ENCODE results near the gene MAPK13.
"Not testable (repeated sequence)": the region's sequence is repeated elsewhere in the genome, so short reads cannot be mapped to it uniquely, and the experiment has no call there.

Gene MAPK13

GRCh38 chr6:36128793-36129192 is 1.5 kb upstream of the MAPK13 start:
- no peak for DNase-seq

DNA sequence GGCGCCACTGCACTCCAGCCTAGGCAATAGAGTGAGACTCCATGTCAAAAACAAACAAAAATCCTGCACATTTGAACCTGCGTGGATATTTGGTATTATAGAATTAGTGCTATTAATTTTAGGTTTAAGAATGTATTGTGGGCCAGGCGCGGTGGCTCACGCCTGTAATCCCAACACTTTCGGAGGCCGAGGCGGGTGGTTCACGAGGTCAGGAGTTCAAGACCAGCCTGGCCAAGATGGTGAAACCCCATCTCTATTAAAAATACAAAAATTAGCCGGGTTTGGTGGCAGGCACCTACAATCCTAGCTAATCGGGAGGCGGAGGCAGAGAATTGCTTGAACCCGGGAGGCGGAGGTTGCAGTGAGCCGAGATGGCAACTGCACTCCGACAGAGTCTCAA is 979 bp upstream of the MAPK13 start:
- DNase-seq, result not testable (repeated sequence)

DNA sequence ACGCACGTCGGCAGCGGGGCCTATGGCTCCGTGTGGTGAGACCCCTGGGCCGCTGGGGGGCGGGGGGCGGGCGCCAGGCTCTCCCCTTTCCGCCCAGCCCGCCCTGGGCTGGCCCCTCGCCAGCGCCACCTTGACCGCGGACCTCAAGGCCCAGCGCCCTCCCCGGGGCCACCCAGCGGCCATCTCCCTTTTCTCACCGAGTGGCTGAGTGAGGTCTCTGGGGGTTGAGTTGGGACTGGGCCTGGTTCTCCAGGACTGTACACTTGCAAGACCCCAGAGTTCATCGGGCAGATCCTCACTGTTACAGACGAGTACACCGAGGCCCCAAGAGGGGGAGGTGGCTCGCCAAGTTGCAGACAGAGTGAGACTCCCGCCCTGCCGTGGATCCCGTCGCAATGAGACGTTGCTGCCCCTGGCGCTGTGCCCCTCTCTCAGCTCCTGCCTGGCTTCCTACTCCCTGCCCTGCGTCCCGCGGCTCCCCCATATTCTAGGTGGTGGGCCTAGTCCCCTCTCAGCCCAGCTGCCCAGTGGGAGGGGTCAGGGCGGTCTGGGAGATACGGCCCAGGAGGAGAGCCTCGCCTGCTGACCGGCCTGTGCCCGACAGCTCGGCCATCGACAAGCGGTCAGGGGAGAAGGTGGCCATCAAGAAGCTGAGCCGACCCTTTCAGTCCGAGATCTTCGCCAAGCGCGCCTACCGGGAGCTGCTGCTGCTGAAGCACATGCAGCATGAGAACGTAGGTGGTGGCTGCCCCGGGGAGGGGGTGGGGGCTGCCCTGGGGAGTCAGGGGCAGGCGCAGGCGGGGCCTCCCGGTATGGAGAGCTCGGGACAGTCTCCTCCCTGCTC is 576 bp downstream of the MAPK13 start:
- no peak for DNase-seq

GRCh38 chr6:36131511-36132245 is 1.4 kb downstream of the MAPK13 start:
- DNase-seq, result peak; percentile 39

DNA sequence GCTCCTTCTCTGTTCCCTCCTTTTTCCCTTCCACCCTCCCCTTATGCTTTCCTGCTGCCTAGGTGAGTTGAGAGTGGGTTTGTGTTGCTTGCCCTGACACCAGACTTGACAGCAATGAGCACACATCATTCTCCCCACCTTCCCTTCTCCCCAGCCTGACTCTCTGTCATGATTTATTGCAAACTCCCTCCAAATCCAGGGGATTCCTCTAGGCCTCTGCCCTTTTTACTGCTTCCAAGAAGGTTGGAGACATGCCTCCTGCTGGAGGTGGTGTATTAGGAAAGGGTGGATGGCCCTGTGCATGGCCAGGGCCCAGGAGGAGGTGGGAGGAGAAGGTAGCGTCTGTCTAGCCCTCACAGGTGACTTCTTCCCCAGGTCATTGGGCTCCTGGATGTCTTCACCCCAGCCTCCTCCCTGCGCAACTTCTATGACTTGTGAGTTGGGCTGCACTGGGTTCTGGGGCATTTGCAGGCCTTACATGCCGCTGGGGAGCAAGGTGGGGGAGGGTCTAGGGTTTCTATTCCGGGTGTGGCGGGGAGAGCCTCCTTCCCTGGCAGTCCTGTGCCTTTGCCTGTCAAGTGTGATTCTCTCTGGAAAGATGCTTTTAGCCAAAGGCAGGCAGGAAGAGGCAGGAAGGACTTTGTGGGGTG is 2.1 kb downstream of the MAPK13 start:
- DNase-seq, result no peak

DNA sequence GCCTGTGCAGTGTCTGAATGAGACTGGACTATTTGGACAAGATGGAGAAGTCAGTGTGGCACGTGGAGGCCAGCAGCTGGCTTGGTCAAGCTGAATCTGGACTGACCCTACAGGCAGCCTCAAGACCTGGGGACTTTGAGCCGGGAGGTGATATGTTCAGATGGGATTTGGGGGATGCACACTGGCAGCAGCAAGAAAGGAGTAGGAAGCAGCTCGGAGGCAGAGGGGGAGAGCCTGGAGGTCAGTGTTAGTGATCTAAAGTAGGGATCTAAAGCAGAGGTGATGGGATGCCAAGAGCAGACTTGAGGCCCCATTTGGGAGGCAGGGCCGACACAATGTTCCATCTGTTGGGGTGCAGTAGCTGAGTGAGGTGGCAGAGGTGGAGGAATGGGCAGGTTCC is 2.8 kb downstream of the MAPK13 start:
- no peak for DNase-seq

DNA sequence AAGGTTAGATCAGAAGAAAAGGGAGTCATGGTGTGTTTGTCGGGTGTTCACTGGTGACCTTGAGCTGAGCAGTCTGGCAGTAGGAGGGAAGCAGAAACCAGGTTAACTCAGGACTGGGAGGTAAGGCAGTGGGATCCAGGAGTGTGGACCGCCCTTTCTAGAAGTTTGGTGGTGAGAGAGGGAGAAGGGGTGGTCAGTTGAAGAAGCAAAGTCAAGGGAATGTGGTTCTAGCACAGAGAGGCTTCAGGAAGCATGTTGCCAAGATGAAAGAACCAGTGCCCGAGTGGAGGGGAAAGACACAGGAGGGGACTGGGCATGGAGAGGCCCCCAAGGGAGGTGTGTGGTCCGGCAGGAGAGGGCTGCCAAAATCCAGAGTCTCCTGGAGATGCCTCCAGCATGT is 3.6 kb downstream of the MAPK13 start:
- DNase-seq, result no peak

GRCh38 chr6:36135053-36135731 is 4.9 kb downstream of the MAPK13 start:
- no peak for DNase-seq

GRCh38 chr6:36136034-36136433 is 5.7 kb downstream of the MAPK13 start:
- no peak for DNase-seq

DNA sequence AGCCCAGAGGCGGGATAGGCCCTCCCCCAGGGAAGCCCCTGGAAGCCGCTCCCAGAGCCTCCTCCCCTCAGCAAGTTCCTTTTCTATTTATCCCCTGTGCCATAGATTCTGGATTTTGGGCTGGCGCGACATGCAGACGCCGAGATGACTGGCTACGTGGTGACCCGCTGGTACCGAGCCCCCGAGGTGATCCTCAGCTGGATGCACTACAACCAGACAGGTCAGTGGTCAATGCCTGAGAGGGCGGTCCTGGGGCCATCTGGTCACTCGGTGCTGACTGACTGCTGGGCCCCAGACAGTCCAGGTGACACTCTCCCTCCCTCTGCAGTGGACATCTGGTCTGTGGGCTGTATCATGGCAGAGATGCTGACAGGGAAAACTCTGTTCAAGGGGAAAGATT is 6.2 kb downstream of the MAPK13 start:
- no peak for DNase-seq

GRCh38 chr6:36138667-36139066 is 8.4 kb downstream of the MAPK13 start:
- no peak for DNase-seq

- DNase-seq, result no peak
Observed at GRCh38 chr6:36139431-36139830, 9.1 kb downstream of the MAPK13 start.

DNA sequence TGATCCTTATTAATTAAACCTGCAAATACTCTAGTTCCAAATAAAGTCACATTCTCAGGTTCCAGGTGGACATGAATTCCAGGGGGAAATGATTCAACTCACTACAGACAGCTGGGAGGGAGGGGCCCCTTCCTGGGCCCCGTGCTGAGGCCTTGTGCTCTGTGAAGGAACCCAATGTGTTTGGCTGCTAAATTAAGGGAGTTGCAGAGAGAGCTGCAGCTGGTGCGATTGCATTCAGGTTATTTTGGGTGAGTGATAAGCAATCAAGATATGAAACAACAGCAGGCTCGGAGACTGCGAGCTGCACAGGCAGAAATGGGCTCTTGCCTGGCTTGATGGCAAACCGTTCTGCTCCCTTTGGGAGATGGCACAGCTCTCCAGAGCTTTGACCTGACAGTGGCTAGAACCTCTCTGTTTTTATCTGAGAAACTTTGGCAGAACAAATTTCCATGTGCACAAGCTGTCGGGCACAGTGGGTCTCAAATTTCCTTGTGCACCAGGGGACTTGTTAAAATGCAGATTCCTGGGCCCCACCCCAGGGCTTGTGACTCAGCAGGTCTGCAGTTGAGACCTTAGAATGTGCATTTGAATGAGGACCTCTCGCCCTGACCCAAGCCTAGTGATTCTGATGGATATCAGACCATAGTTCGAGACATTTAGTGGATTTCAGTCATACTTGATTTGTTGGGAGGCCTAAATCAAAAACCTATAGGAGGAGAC is 9.8 kb downstream of the MAPK13 start:
- DNase-seq, result no peak

- no peak for DNase-seq
Observed at GRCh38 chr6:36141091-36141490, 10.8 kb downstream of the MAPK13 start.

- no peak for DNase-seq
Observed at GRCh38 chr6:36141961-36142360, 11.6 kb downstream of the MAPK13 start.

GRCh38 chr6:36142971-36143838 is 12.9 kb downstream of the MAPK13 start:
- no peak for DNase-seq

DNA sequence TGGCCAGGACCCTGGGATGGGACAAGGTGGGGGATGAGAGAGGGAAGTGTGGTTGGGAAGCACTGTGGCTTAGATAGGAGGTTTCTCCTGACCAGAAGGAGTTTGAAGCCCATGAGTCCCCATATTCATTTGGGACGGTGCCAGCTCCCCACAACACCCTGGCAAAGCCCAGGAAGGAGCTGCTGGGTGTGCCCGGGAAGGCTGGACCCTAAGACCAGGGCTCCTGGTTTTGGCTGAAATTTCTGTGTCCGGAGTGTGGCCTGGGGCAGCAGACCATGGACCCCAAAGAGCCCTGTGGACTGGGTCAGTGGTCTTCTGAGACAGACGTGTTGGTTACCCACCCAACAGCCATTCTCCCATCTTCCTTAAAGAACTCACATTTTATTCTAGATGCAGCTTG is 15.2 kb downstream of the MAPK13 start:
- DNase-seq, result no peak

GRCh38 chr6:36147294-36147693 is 17.0 kb downstream of the MAPK13 start:
- no peak for DNase-seq

DNA sequence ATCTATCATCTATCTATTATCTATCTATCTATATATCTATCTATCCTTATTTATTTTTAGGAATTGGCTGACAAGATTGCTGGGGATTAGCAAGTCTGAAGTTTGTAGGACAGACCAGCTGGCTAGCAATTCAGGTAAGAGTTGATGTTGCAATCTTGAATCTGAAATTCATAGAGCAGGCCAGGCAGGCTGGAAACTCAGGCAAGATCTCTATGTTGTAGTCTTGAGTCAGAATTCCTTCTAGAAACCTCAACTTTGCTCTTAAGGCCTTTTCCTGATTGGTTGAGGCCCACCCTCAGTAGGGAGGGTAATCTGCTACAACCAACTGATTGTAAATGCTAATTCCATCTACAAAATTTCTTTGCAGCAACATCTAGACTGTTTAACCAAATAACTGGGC is 19.2 kb downstream of the MAPK13 start:
- no peak for DNase-seq

DNA sequence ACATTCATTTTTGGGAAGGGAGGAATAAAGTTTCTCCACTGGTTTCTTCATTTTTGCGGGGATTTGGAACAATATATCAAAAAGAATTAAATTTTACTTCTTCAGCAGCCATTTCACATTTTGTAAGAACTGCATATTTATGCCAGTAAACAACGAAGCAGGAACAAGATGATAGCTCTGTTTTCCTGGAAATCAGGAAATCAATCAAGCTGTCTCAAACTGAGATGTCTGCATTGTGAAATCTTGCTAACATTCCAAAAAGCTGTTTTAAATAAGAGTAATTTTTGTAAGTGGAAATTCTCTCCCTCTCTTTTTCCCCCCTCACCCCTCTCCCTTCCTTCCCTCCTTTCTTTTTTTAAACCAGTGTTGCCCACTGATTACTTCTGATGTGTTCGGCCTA is 20.0 kb downstream of the MAPK13 start:
- no peak for DNase-seq

GRCh38 chr6:36154286-36154685 is 24.0 kb downstream of the MAPK13 start:
- no peak for DNase-seq

GRCh38 chr6:36155662-36156061 is 25.3 kb downstream of the MAPK13 start:
- no peak for DNase-seq

Measured in NCI-H1436 treated with DMSO at 0.1 percent for 48 hours (cell line).